K562 (cell line): Measurements from ENCODE around the gene C12orf75. TPM values are rescaled to one million over a fixed set of nuclear protein-coding genes. Genes with fewer than 3 reads are reported as not detected.

Experiments
- ATAC-seq: fragments of 200-7000 bp; cut with Tn5 transposase; 3 replicates; pipeline ENCODE4 v1.9.1; 2020; ENCODE audit warnings: moderate library complexity
- BruUV-seq: library from RNA; stranded (reverse); fragments of 400-500 nt; replicated peaks from 2 replicates; lab custom pipeline; 2021; lab: Mats Ljungman, UMichigan
- CTCF ChIA-PET: fragments of 300-600 bp; formaldehyde crosslinking; extraction: SDS; loops from one replicate; lab custom pipeline; 2021; ENCODE audit warnings: low intra/inter-chr PET ratio; lab: Yijun Ruan, JAX
- POLR2A ChIA-PET: fragments of 300-600, 350-650 bp; sonication (Branson Sonifier 250); formaldehyde crosslinking; extraction: SDS; loops from one replicate; lab custom pipeline; 2021; ENCODE audit warnings: antibody characterized with exemption, inconsistent platforms; lab: Yijun Ruan, JAX
- DNase-seq, 4 experiments: peaks; one replicate each; pipeline versions ENCODE4 v3.0.0 to v3.0.0-alpha.2; 2011 to 2018; ENCODE audit warnings: low spot score in 3 of 4, mixed read lengths in 3 of 4; ENCODE audit errors: extremely low read depth in 1 of 4
- FAIRE-seq: peaks from 2 replicates; lab custom pipeline; 2011; peaks lifted over from hg19 to GRCh38; lab: Jason Lieb, UNC
- H2AFZ ChIP-seq: 2 replicates; pipeline ENCODE4 v1.6.0; 2011; ENCODE audit warnings: low read depth, low read length, control low read depth, inconsistent platforms
- H3K27ac ChIP-seq: fragments of 200-600 bp; 3 replicates; pipeline ENCODE4 v1.8.0; 2011; ENCODE audit warnings: low read depth, mild to moderate bottlenecking, control low read depth, inconsistent platforms, low read length, moderate library complexity, mixed read lengths; ENCODE audit errors: extremely low read depth
- H3K27me3 ChIP-seq, 2 experiments: fragments of 300-600 bp in 1 of 2; 2 replicates in 1 of 2; 3 replicates in 1 of 2; pipeline versions ENCODE4 v1.6.0 to v1.8.0; 2011; ENCODE audit warnings: inconsistent platforms in 2 of 2, low read length in 2 of 2, mild to moderate bottlenecking in 1 of 2, mixed read lengths in 1 of 2, moderate library complexity in 1 of 2; ENCODE audit not compliant: control insufficient read depth in 2 of 2, insufficient read depth in 2 of 2
- H3K36me3 ChIP-seq: fragments of 300-600 bp; 3 replicates; pipeline ENCODE4 v1.8.0; 2011; ENCODE audit warnings: mild to moderate bottlenecking, low read length, inconsistent platforms; ENCODE audit not compliant: control insufficient read depth, insufficient read depth
- H3K4me1 ChIP-seq, 2 experiments: fragments of 200-600 bp in 1 of 2; replicated peaks in 1 of 2; 2 replicates in 1 of 2; 3 replicates in 1 of 2; pipeline versions ENCODE4 v1.5.1 to v1.8.0; 2011; ENCODE audit warnings: inconsistent platforms in 2 of 2, low read length in 2 of 2, mild to moderate bottlenecking in 1 of 2, mixed read lengths in 1 of 2, moderate library complexity in 1 of 2; ENCODE audit not compliant: control insufficient read depth in 2 of 2, insufficient read depth in 2 of 2
- H3K4me2 ChIP-seq: 2 replicates; pipeline ENCODE4 v1.6.1; 2011; ENCODE audit warnings: low read length, control low read depth, inconsistent platforms, mixed read lengths; ENCODE audit not compliant: insufficient read depth
- H3K4me3 ChIP-seq: fragments of 200-600 bp; sonication (generic), shearing (Covaris generic); 2 replicates; pipeline ENCODE4 v1.5.1; 2016; ENCODE audit warnings: control low read depth, inconsistent platforms
- H3K79me2 ChIP-seq: fragments of 200-600 bp; 3 replicates; pipeline ENCODE4 v1.8.0; 2011; ENCODE audit warnings: low read length, inconsistent platforms; ENCODE audit not compliant: control insufficient read depth, insufficient read depth
- H3K9ac ChIP-seq, 2 experiments: 2 replicates each; pipeline versions ENCODE4 v1.6.0 to v1.6.1; 2011; ENCODE audit warnings: low read depth in 2 of 2, low read length in 2 of 2, control low read depth in 1 of 2, inconsistent platforms in 1 of 2, mild to moderate bottlenecking in 1 of 2, mixed read lengths in 1 of 2; ENCODE audit not compliant: insufficient read depth in 1 of 2
- H3K9me1 ChIP-seq: one replicate; pipeline ENCODE4 v1.6.0; 2011; ENCODE audit warnings: inconsistent platforms, mild to moderate bottlenecking, low read length, moderate library complexity; ENCODE audit not compliant: control insufficient read depth, insufficient read depth
- H3K9me3 ChIP-seq: replicated peaks from 2 replicates; pipeline ENCODE4 v1.5.1; 2011; ENCODE audit warnings: low read depth, low read length, inconsistent platforms; ENCODE audit not compliant: control insufficient read depth, insufficient read depth
- H4K20me1 ChIP-seq: replicated peaks from 2 replicates; pipeline ENCODE4 v1.6.1; 2011; ENCODE audit warnings: low read length, inconsistent platforms, mixed read lengths; ENCODE audit not compliant: control insufficient read depth, insufficient read depth
- ASH1L ChIP-seq: fragments of 450-650 bp; IDR thresholded peaks from 2 replicates; pipeline ENCODE4 v1.6.1; 2018; ENCODE audit warnings: borderline replicate concordance, mild to moderate bottlenecking, low read depth; ENCODE audit not compliant: partially characterized antibody
- BCOR ChIP-seq: fragments of 450-650 bp; IDR thresholded peaks from 2 replicates; pipeline ENCODE4 v1.6.1; 2016
- CBFA2T3 ChIP-seq: fragments of 450-650 bp; IDR thresholded peaks from 2 replicates; pipeline ENCODE4 v1.6.1; 2017
- CBX8 ChIP-seq: fragments of 200-600 bp; sonication (generic); IDR thresholded peaks from 2 replicates; pipeline ENCODE4 v1.6.1; 2012; ENCODE audit warnings: borderline replicate concordance, mixed run types, low read depth, mild to moderate bottlenecking, moderate library complexity, mixed read lengths, low read length, control low read depth, inconsistent platforms; ENCODE audit not compliant: poor library complexity, severe bottlenecking; ENCODE audit errors: extremely low read depth
- CREB1 ChIP-seq, 2 experiments: sonication (generic) in 1 of 2; formaldehyde crosslinking in 1 of 2; IDR thresholded peaks; 2 replicates each; pipeline versions ENCODE4 v1.6.1 to v1.8.0; 2012 to 2022; ENCODE audit warnings: inconsistent platforms in 1 of 2, mild to moderate bottlenecking in 1 of 2, missing genetic modification reagents in 1 of 2, moderate library complexity in 1 of 2
- ETV1 ChIP-seq: fragments of 450-650 bp; conservative IDR thresholded peaks from 2 replicates; pipeline ENCODE4 v1.6.1; 2016; ENCODE audit warnings: missing genetic modification characterization, control low read depth, low read depth, missing compliant biosample characterization
- KDM2B ChIP-seq: fragments of 250-450 bp; sonication (Bioruptor Pico); IDR thresholded peaks from 2 replicates; pipeline ENCODE4 v1.8.0; 2021; ENCODE audit warnings: mild to moderate bottlenecking, moderate library complexity
- KLF10 ChIP-seq: fragments of 250-450 bp; sonication (Bioruptor Pico); IDR thresholded peaks from 2 replicates; pipeline ENCODE4 v1.6.1; 2021; ENCODE audit warnings: matching md5 sums
- MTA1 ChIP-seq: fragments of 450-650 bp; IDR thresholded peaks from 2 replicates; pipeline ENCODE4 v1.6.1; 2017; ENCODE audit warnings: borderline replicate concordance
- MTA2 ChIP-seq: fragments of 450-650 bp; IDR thresholded peaks from 2 replicates; pipeline ENCODE4 v1.6.1; 2016; ENCODE audit warnings: low read depth
- PURB ChIP-seq: sonication (generic); formaldehyde crosslinking; IDR thresholded peaks from 2 replicates; pipeline ENCODE4 v1.9.0; 2021; ENCODE audit warnings: low read depth, mild to moderate bottlenecking, missing genetic modification reagents
- TAF15 ChIP-seq: fragments of 200-400 bp; formaldehyde crosslinking; IDR thresholded peaks from 2 replicates; pipeline ENCODE4 v1.6.1; 2017; ENCODE audit warnings: mild to moderate bottlenecking, low read depth, low read length, moderate library complexity
- U2AF1 ChIP-seq: fragments of 200-400 bp; formaldehyde crosslinking; optimal IDR thresholded peaks from 2 replicates; pipeline ENCODE3; 2017; ENCODE audit warnings: mild to moderate bottlenecking, low read depth, low read length, moderate library complexity
- ZHX1 ChIP-seq: fragments of 150-350 bp; conservative IDR thresholded peaks from 2 replicates; pipeline ENCODE4 v1.6.1; 2014; ENCODE audit warnings: low read length
- ZNF75A ChIP-seq: fragments of 450-650 bp; formaldehyde crosslinking; IDR thresholded peaks from 2 replicates; pipeline ENCODE4 v1.4.0; 2020; ENCODE audit warnings: mild to moderate bottlenecking
- ZSCAN29 ChIP-seq: fragments of 450-650 bp; IDR thresholded peaks from 2 replicates; pipeline ENCODE4 v1.6.1; 2017
- WGBS: fragments of 100-300 bp; shearing (Covaris generic); methylation state at CpG from one replicate; pipeline ENCODE4 v1.1.6; 2016; ENCODE audit warnings: low coverage, mixed read lengths; ENCODE audit not compliant: insufficient coverage; ENCODE audit errors: missing lambda C conversion rate; 5-methylcytosine and 5-hydroxymethylcytosine counted together
- in situ Hi-C: fragments of 300-500 bp; cut with MboI; formaldehyde crosslinking; loops from 4 replicates; pipeline ENCODE4 v1.15.0; 2018; ENCODE audit warnings: inconsistent platforms, mixed read lengths
- intact Hi-C: fragments of 100-400 bp; cut with micrococcal nuclease; formaldehyde crosslinking; loops from 2 replicates; pipeline ENCODE4 v1.14.2; 2022
- polyA plus RNA-seq, 8 experiments: library from polyadenylated mRNA; depleted of rRNA in 4 of 8; stranded (reverse) in 5 of 8; unstranded in 3 of 8; fragments of >200 nt; fragmentation: Nextera tagmentation in 2 of 8; fragmentation: Illumina TruSeq in 1 of 8; extraction: Ambion mirVana in 2 of 8; extraction: Trizol in 1 of 8; gene quantifications; 2 replicates each; pipeline versions ENCODE4 v1.2.1 to v1.2.3, GENCODE V29; 2011 to 2014; ENCODE audit warnings: inconsistent platforms in 1 of 8, missing spikeins in 1 of 8
- total RNA-seq, 7 experiments: library from RNA; depleted of rRNA in 6 of 7; stranded (reverse); fragments of >200 nt in 6 of 7; fragmentation: Illumina TruSeq in 2 of 7; extraction: Trizol in 2 of 7; gene quantifications; 2 replicates each; pipeline versions ENCODE4 v1.2.1 to v1.2.3, GENCODE V29; 2011 to 2021; ENCODE audit warnings: low replicate concordance in 1 of 7

The C12orf75 gene
- total and polyA plus RNA-seq, 9 of the 15 experiments (the other 6 are each of a cell fraction or from before 2014, with no cell fraction given): 0.06 to 0.82 (median 0.26) TPM; not detected in 3

- no peak overlapping the region for H3K4me2 ChIP-seq
- FAIRE-seq: no peak
Observed at GRCh38 chr12:105349138-105349537, 18.6 kb downstream of the C12orf75 start.

GRCh38 chr12:105351523-105351922 lies 21.0 kb downstream of the C12orf75 start:
- Histone ChIP-seq H2AFZ (no peak overlapping the region), H3K4me1 (no peaks in the 10 kb centered on the region), H3K9me1 (no peaks in the 10 kb centered on the region), H3K79me2 (no peaks in the 10 kb centered on the region), H3K4me2 (no peak overlapping the region), H4K20me1 (no peaks in the 10 kb centered on the region), H3K36me3 (no peaks in the 10 kb centered on the region), H3K9me3 (no peaks in the 10 kb centered on the region), H3K9ac (no peak overlapping the region), H3K4me3 (no peak overlapping the region), H3K27me3 (0 out of 5 replicates have a peak, but pooled peaks cover 0 to 5% of the 10 kb centered on the region in 2 experiments), H3K27ac (no peak overlapping the region)
- DNase-seq (no peak), FAIRE-seq (no peak), ATAC-seq (no peak)
- CTCF ChIA-PET: no interaction called here
- no peak for TF ChIP-seq TAF15
- no peak for TF ChIP-seq CREB1 (IDR thresholded peaks at IDR 0.05)
- TF ChIP-seq CREB1 (CRISPR knock-in tag; IDR thresholded peaks at IDR 0.05): no peak
- TF ChIP-seq MTA1: no peak
- TF ChIP-seq ZSCAN29: no peak
- no peak for TF ChIP-seq PURB
- TF ChIP-seq BCOR: no peak
- no peak for TF ChIP-seq ZNF75A (CRISPR knock-in tag)
- TF ChIP-seq CBX8: no peak
- no peak for TF ChIP-seq U2AF1
- TF ChIP-seq KDM2B (CRISPR knock-in tag): no peak
- TF ChIP-seq ZHX1: no peak
- TF ChIP-seq MTA2: no peak
- no peak for TF ChIP-seq ASH1L
- no peak for TF ChIP-seq CBFA2T3
- TF ChIP-seq ETV1 (tag): no peak
- no TSS peak for BruUV-seq
- WGBS: 0% methylated on average over 1 of the region's 1 CpG
- intact Hi-C loops (no loop called here), in situ Hi-C loops (no loop called here)
- POLR2A ChIA-PET: no interaction called here

More at GRCh38 chr12:105349138-105349537, 18.6 kb downstream of the C12orf75 start:
- no peak for ATAC-seq
- CTCF ChIA-PET: no interaction called here
- TF ChIP-seq PURB (no peak), KLF10 (CRISPR knock-in tag) (no peak)
- TF ChIP-seq, all 486 proteins: peak for 0
- Histone ChIP-seq H2AFZ (no peak overlapping the region), H3K27ac (no peak overlapping the region), H3K9ac (no peak overlapping the region), H3K9me1 (no peaks in the 10 kb centered on the region), H3K4me3 (no peak overlapping the region), H3K79me2 (no peaks in the 10 kb centered on the region), H3K4me1 (no peaks in the 10 kb centered on the region), H4K20me1 (no peaks in the 10 kb centered on the region), H3K9me3 (no peaks in the 10 kb centered on the region), H3K36me3 (no peaks in the 10 kb centered on the region), H3K27me3 (0 out of 5 replicates have a peak, but pooled peaks cover 0 to 5% of the 10 kb centered on the region in 2 experiments)
- POLR2A ChIA-PET: interaction anchor here (1.3 kb wide), 1 partner anchor 113 kb away, joined by 3 read pairs; the partner anchor contains the start of gene APPL2
- no TSS peak for BruUV-seq
- 0% methylated on average over 1 of the region's 1 CpG for WGBS
- intact Hi-C loops: no loop called here
- in situ Hi-C loops: no loop called here
- DNase-seq: no peak
